OCI-LY1 (cell line): ENCODE data around the gene HMX1.

Experiments
- H2AFZ ChIP-seq: fragments of 200-600 bp; sonication (generic), shearing (Covaris generic); 2 replicates; pipeline ENCODE4 v1.6.0; 2014; ENCODE audit warnings: antibody characterized with exemption, mild to moderate bottlenecking, low read length
- H3F3A ChIP-seq: fragments of 200-600 bp; sonication (generic), shearing (Covaris generic); 2 replicates; pipeline ENCODE4 v1.6.0; 2014; ENCODE audit warnings: mild to moderate bottlenecking, antibody characterized with exemption, low read length, moderate library complexity; ENCODE audit not compliant: insufficient read depth
- H3K27ac ChIP-seq: fragments of 200-600 bp; sonication (generic); 2 replicates; pipeline ENCODE4 v1.5.1; 2014; ENCODE audit warnings: low read length, mixed run types, mild to moderate bottlenecking, low read depth; ENCODE audit not compliant: poor library complexity, severe bottlenecking
- H3K27me3 ChIP-seq: fragments of 200-600 bp; sonication (generic); 2 replicates; pipeline ENCODE4 v1.6.0; 2014; ENCODE audit warnings: antibody characterized with exemption, mild to moderate bottlenecking, low read length, moderate library complexity; ENCODE audit not compliant: insufficient read depth
- H3K36me3 ChIP-seq: fragments of 200-600 bp; sonication (generic); 2 replicates; pipeline ENCODE4 v1.6.1; 2014; ENCODE audit warnings: mild to moderate bottlenecking, antibody characterized with exemption, low read length, moderate library complexity, mixed read lengths; ENCODE audit not compliant: insufficient read depth
- H3K4me1 ChIP-seq: fragments of 200-600 bp; sonication (generic); 2 replicates; pipeline ENCODE4 v1.5.1; 2014; ENCODE audit warnings: mild to moderate bottlenecking, low read length, moderate library complexity; ENCODE audit not compliant: insufficient read depth, severe bottlenecking
- H3K4me2 ChIP-seq: fragments of 200-600 bp; sonication (generic), shearing (Covaris generic); 2 replicates; pipeline ENCODE4 v1.6.1; 2014; ENCODE audit warnings: low read length
- H3K4me3 ChIP-seq: fragments of 200-600 bp; sonication (generic); 2 replicates; pipeline ENCODE4 v1.5.1; 2014; ENCODE audit warnings: low read length, low read depth, mild to moderate bottlenecking, mixed read lengths; ENCODE audit not compliant: poor library complexity, severe bottlenecking
- H3K79me2 ChIP-seq: fragments of 200-600 bp; shearing (Covaris generic); 2 replicates; pipeline ENCODE4 v1.6.1; 2016; ENCODE audit warnings: mixed run types, low read length, mixed read lengths; ENCODE audit not compliant: insufficient read depth
- H3K9ac ChIP-seq: fragments of 200-600 bp; sonication (generic), shearing (Covaris generic); 2 replicates; pipeline ENCODE4 v1.6.1; 2014; ENCODE audit warnings: mild to moderate bottlenecking, low read length, mixed read lengths
- H3K9me2 ChIP-seq: fragments of 200-600 bp; sonication (generic), shearing (Covaris generic); 2 replicates; pipeline ENCODE4 v1.6.1; 2014; ENCODE audit warnings: low read depth, mild to moderate bottlenecking, low read length, mixed read lengths
- H3K9me3 ChIP-seq: fragments of 200-600 bp; shearing (Covaris generic); 2 replicates; pipeline ENCODE4 v1.6.1; 2014; ENCODE audit warnings: low read length, mixed read lengths
- H4K20me1 ChIP-seq: fragments of 200-600 bp; sonication (generic), shearing (Covaris generic); 2 replicates; pipeline ENCODE4 v1.6.0; 2016; ENCODE audit warnings: mild to moderate bottlenecking, low read length; ENCODE audit not compliant: insufficient read depth
- CTCF ChIP-seq: fragments of 200-600 bp; sonication (generic), shearing (Covaris generic); IDR thresholded peaks from 2 replicates; pipeline ENCODE4 v1.5.1; 2017; ENCODE audit warnings: mild to moderate bottlenecking, antibody characterized with exemption, low read length, moderate library complexity, mixed read lengths
- EZH2 ChIP-seq: fragments of 200-600 bp; sonication (generic), shearing (Covaris generic); IDR thresholded peaks from 2 replicates; pipeline ENCODE4 v1.8.0; 2017; ENCODE audit warnings: borderline replicate concordance, mixed run types, mild to moderate bottlenecking, antibody characterized with exemption, low read length, moderate library complexity, mixed read lengths

Gene HMX1

GRCh38 chr4:8894424-8894816 is 22.8 kb upstream of the HMX1 start:
- Histone ChIP-seq H2AFZ (no peak overlapping the region), H3K27me3 (no peaks in the 10 kb centered on the region)

GRCh38 chr4:8893624-8894423 is 22.2 kb upstream of the HMX1 start:
- Histone ChIP-seq H2AFZ (no peak overlapping the region), H3K79me2 (no peaks in the 10 kb centered on the region), H3K36me3 (no peaks in the 10 kb centered on the region), H3K9ac (no peak overlapping the region), H3F3A (no peaks in the 10 kb centered on the region), H3K4me3 (no peak overlapping the region), H3K4me2 (no peak overlapping the region), H3K9me2 (no peaks in the 10 kb centered on the region), H4K20me1 (no peaks in the 10 kb centered on the region), H3K9me3 (no peaks in the 10 kb centered on the region), H3K4me1 (no peaks in the 10 kb centered on the region), H3K27me3 (no peaks in the 10 kb centered on the region), H3K27ac (no peak overlapping the region)
- TF ChIP-seq EZH2, result no peak
- no peak for TF ChIP-seq CTCF

More at GRCh38 chr4:8894424-8894816, 22.8 kb upstream of the HMX1 start:
- no peaks in the 10 kb centered on the region for H3K79me2 ChIP-seq
- H3K27ac ChIP-seq, result no peak overlapping the region
- H3K9me2 ChIP-seq, result no peaks in the 10 kb centered on the region
- no peak overlapping the region for H3K4me2 ChIP-seq
- H3F3A ChIP-seq, result no peaks in the 10 kb centered on the region
- no peaks in the 10 kb centered on the region for H4K20me1 ChIP-seq
- no peaks in the 10 kb centered on the region for H3K9me3 ChIP-seq
- no peaks in the 10 kb centered on the region for H3K36me3 ChIP-seq
- no peak overlapping the region for H3K4me3 ChIP-seq
- TF ChIP-seq CTCF (no peak), EZH2 (no peak)
- no peak overlapping the region for H3K9ac ChIP-seq
- no peaks in the 10 kb centered on the region for H3K4me1 ChIP-seq

- Histone ChIP-seq H3K4me2 (no peak overlapping the region), H3K4me1 (no peaks in the 10 kb centered on the region), H3K27me3 (no peaks in the 10 kb centered on the region), H4K20me1 (no peaks in the 10 kb centered on the region), H3K4me3 (no peak overlapping the region), H3K9me3 (no peaks in the 10 kb centered on the region), H3F3A (no peaks in the 10 kb centered on the region), H3K36me3 (no peaks in the 10 kb centered on the region), H2AFZ (no peak overlapping the region), H3K9ac (no peak overlapping the region), H3K79me2 (no peaks in the 10 kb centered on the region), H3K27ac (no peak overlapping the region), H3K9me2 (no peaks in the 10 kb centered on the region)
- TF ChIP-seq CTCF (no peak), EZH2 (no peak)
These were observed 21.6 kb upstream of the HMX1 start for GRCh38 chr4:8893227-8893623.
